GM18498 (cell line): Measurements from ENCODE around the gene NOP10.
A peak's percentile ranks its signal among the peaks of the same experiment; 100 is the strongest.
"Not testable (repeated sequence)": the region's sequence is repeated elsewhere in the genome, so short reads cannot be mapped to it uniquely, and the experiment has no call there.

Source experiments
- ATAC-seq: cut with Tn5 transposase; IDR thresholded peaks from one replicate; pipeline ENCODE4 v1.9.1; 2021; ENCODE audit warnings: mild to moderate bottlenecking, moderate library complexity; ENCODE audit not compliant: unreplicated experiment

The NOP10 gene

GRCh38 chr15:34342737-34343575, at the start of gene NOP10, which contains the start of gene NUTM1:
NOP10 (minus strand) TSS chr15:34343136; CDS start chr15:34343073, 63 bp downstream.
NUTM1 (plus strand) TSS chr15:34343315; CDS start chr15:34343697, 382 bp downstream.
- peak; percentile 89 for ATAC-seq

GRCh38 chr15:34389594-34390086, 46.7 kb upstream of the NOP10 start:
- ATAC-seq, result not testable (repeated sequence)

- not testable (repeated sequence) for ATAC-seq
Measured at GRCh38 chr15:34381829-34382521, 39.0 kb upstream of the NOP10 start.

- not testable (repeated sequence) for ATAC-seq
Measured at GRCh38 chr15:34380491-34380890, 37.6 kb upstream of the NOP10 start.

- ATAC-seq, result no peak
Measured at GRCh38 chr15:34376856-34377255, 33.9 kb upstream of the NOP10 start.

GRCh38 chr15:34375541-34375940, 32.6 kb upstream of the NOP10 start:
- ATAC-seq, result not testable (repeated sequence)

- ATAC-seq, result no peak
Measured at GRCh38 chr15:34374816-34375215, 31.9 kb upstream of the NOP10 start.

- no peak for ATAC-seq
Measured at GRCh38 chr15:34373951-34374350, 31.0 kb upstream of the NOP10 start.

- no peak for ATAC-seq
Measured at GRCh38 chr15:34370643-34371042, 27.7 kb upstream of the NOP10 start.

- no peak for ATAC-seq
Measured at GRCh38 chr15:34370129-34370528, 27.2 kb upstream of the NOP10 start.

GRCh38 chr15:34367101-34368081, 24.5 kb upstream of the NOP10 start, which contains the start of gene LPCAT4:
LPCAT4 (minus strand) TSS chr15:34367196; CDS start chr15:34367100, 96 bp downstream.
- ATAC-seq, result peak; percentile 87

GRCh38 chr15:34366271-34367065, 23.5 kb upstream of the NOP10 start:
- ATAC-seq, result no peak

GRCh38 chr15:34365836-34366235, 22.9 kb upstream of the NOP10 start:
- no peak for ATAC-seq

- no peak for ATAC-seq
Measured at GRCh38 chr15:34365091-34365825, 22.3 kb upstream of the NOP10 start.

- ATAC-seq, result no peak
Measured at GRCh38 chr15:34364041-34364440, 21.1 kb upstream of the NOP10 start.

GRCh38 chr15:34362047-34362773, 19.3 kb upstream of the NOP10 start:
- no peak for ATAC-seq

- ATAC-seq, result no peak
Measured at GRCh38 chr15:34361278-34361677, 18.3 kb upstream of the NOP10 start.

- ATAC-seq, result no peak
Measured at GRCh38 chr15:34360298-34360697, 17.4 kb upstream of the NOP10 start.
